Peyer's patch (tissue), 4 donors: ENCODE measurements around the gene KLHL41.
"Not testable (repeated sequence)": the region's sequence is repeated elsewhere in the genome, so short reads cannot be mapped to it uniquely, and the experiment has no call there.

Experiments used
- POLR2A ChIP-seq, 2 donors: fragments of 450-650 bp; IDR thresholded peaks; one replicate each; pipeline ENCODE4 v1.5.1; 2017; ENCODE audit warnings: antibody characterized with exemption in 2 of 2, mild to moderate bottlenecking in 2 of 2, moderate library complexity in 2 of 2
- TF ChIP-seq, protein P1 (sequence below), 6 experiments: fragments of 450-650 bp in 4 of 6; fragments of 200-600 bp in 2 of 6; sonication (generic) in 1 of 6; IDR thresholded peaks; one replicate each; pipeline ENCODE4 v1.5.1; 2017 to 2019; ENCODE audit warnings: antibody characterized with exemption in 6 of 6, mild to moderate bottlenecking in 3 of 6, moderate library complexity in 1 of 6

GRCh38 chr2:169514758-169515157, 5.3 kb downstream of the KLHL41 start:
- TF ChIP-seq, protein P1, sequence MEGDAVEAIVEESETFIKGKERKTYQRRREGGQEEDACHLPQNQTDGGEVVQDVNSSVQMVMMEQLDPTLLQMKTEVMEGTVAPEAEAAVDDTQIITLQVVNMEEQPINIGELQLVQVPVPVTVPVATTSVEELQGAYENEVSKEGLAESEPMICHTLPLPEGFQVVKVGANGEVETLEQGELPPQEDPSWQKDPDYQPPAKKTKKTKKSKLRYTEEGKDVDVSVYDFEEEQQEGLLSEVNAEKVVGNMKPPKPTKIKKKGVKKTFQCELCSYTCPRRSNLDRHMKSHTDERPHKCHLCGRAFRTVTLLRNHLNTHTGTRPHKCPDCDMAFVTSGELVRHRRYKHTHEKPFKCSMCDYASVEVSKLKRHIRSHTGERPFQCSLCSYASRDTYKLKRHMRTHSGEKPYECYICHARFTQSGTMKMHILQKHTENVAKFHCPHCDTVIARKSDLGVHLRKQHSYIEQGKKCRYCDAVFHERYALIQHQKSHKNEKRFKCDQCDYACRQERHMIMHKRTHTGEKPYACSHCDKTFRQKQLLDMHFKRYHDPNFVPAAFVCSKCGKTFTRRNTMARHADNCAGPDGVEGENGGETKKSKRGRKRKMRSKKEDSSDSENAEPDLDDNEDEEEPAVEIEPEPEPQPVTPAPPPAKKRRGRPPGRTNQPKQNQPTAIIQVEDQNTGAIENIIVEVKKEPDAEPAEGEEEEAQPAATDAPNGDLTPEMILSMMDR (IDR thresholded peaks at IDR 0.05): not testable (repeated sequence)
- TF ChIP-seq POLR2A (IDR thresholded peaks at IDR 0.05): not testable (repeated sequence)
